ENCODE measurements around the gene STX8.
"Not testable (repeated sequence)": the region's sequence is repeated elsewhere in the genome, so short reads cannot be mapped to it uniquely, and the experiment has no call there.

The STX8 gene

GRCh38 chr17:9258115-9259015 is 317.3 kb downstream of the STX8 start:
- DNase-seq (ENCODE audit: low read depth): no peak

- not testable (repeated sequence) for DNase-seq (ENCODE audit: low read depth)
These were observed 318.0 kb downstream of the STX8 start for GRCh38 chr17:9257630-9257965.

- no peak for DNase-seq (ENCODE audit: low read depth)
These were observed 318.6 kb downstream of the STX8 start for GRCh38 chr17:9256751-9257629.

- no peak for DNase-seq (ENCODE audit: low read depth)
These were observed 319.3 kb downstream of the STX8 start for GRCh38 chr17:9256361-9256750.

GRCh38 chr17:9255833-9256232 is 319.8 kb downstream of the STX8 start:
- DNase-seq (ENCODE audit: low read depth): no peak

- no peak for DNase-seq (ENCODE audit: low read depth)
These were observed 320.8 kb downstream of the STX8 start for GRCh38 chr17:9254841-9255240.

GRCh38 chr17:9253308-9253707 is 322.3 kb downstream of the STX8 start:
- DNase-seq (ENCODE audit: low read depth): no peak

GRCh38 chr17:9251273-9251672 is 324.3 kb downstream of the STX8 start:
- DNase-seq (ENCODE audit: low read depth): no peak

GRCh38 chr17:9249245-9249953 is 326.2 kb downstream of the STX8 start:
- DNase-seq (ENCODE audit: low read depth): no peak

- DNase-seq (ENCODE audit: low read depth): no peak
These were observed 328.1 kb downstream of the STX8 start for GRCh38 chr17:9247401-9247938.

- DNase-seq (ENCODE audit: low read depth): no peak
These were observed 331.3 kb downstream of the STX8 start for GRCh38 chr17:9244066-9245052.

GRCh38 chr17:9242983-9243382 is 332.6 kb downstream of the STX8 start:
- no peak for DNase-seq (ENCODE audit: low read depth)

GRCh38 chr17:9242497-9242881 is 333.1 kb downstream of the STX8 start:
- no peak for DNase-seq (ENCODE audit: low read depth)

GRCh38 chr17:9241774-9242496 is 333.7 kb downstream of the STX8 start:
- DNase-seq (ENCODE audit: low read depth): no peak

GRCh38 chr17:9241371-9241712 is 334.3 kb downstream of the STX8 start:
- no peak for DNase-seq (ENCODE audit: low read depth)

- no peak for DNase-seq (ENCODE audit: low read depth)
These were observed 334.8 kb downstream of the STX8 start for GRCh38 chr17:9240659-9241370.

- peak; percentile 54 for DNase-seq (ENCODE audit: low read depth)
These were observed 335.6 kb downstream of the STX8 start for GRCh38 chr17:9239793-9240658.

- no peak for DNase-seq (ENCODE audit: low read depth)
These were observed 336.3 kb downstream of the STX8 start for GRCh38 chr17:9239246-9239792.
